ENCODE measurements around the gene ITGA11. TPM values are rescaled to one million over a fixed set of nuclear protein-coding genes. Genes with fewer than 3 reads are reported as not detected.

The ITGA11 gene
- total RNA-seq, 1 donor from 2014 or later: 0.28 TPM

DNA sequence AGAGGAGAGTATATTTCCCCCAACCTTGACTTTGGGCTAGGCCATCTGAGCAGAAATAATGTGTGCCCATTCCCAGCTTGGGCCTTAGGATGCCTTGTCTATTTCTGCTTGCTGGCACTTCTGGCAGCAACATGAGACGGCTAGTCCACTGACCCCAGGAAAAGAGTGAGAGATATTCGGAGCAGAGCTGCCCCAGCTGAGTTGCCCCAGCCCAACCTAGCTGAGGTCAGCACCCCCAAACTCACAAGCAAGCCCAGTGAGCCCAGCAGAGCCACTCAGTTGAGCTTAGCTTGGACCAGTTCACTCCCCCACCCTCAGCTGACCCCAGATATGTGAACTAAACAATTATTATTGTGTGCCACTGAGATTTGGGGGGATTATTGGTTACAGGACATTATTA, 20.2 kb downstream of the ITGA11 start:
- TF ChIP-seq CTCF (IDR thresholded peaks at IDR 0.05; ENCODE audit: unreplicated experiment): no peak
- H3K27me3 Mint-ChIP-seq (ENCODE audit: unreplicated experiment): peaks cover 2% of the 10 kb centered on the region
- no peak overlapping the region for H3K27ac Mint-ChIP-seq (ENCODE audit: unreplicated experiment)
- H3K9me3 Mint-ChIP-seq (ENCODE audit: unreplicated experiment): peaks cover 4% of the 10 kb centered on the region
- H3K4me1 Mint-ChIP-seq (ENCODE audit: unreplicated experiment): peaks cover 4% of the 10 kb centered on the region
- peaks cover 4% of the 10 kb centered on the region for H3K36me3 Mint-ChIP-seq (ENCODE audit: low read depth, unreplicated experiment)
- H3K4me3 Mint-ChIP-seq (ENCODE audit: unreplicated experiment): no peak overlapping the region
- no peak for DNase-seq (ENCODE audit: low spot score)

GRCh38 chr15:68411343-68411675, 20.7 kb downstream of the ITGA11 start:
- no peak for TF ChIP-seq CTCF (IDR thresholded peaks at IDR 0.05; ENCODE audit: unreplicated experiment)
- Mint-ChIP-seq H3K36me3 (ENCODE audit: low read depth, unreplicated experiment) (peaks cover 4% of the 10 kb centered on the region), H3K4me3 (ENCODE audit: unreplicated experiment) (no peak overlapping the region), H3K27ac (ENCODE audit: unreplicated experiment) (no peak overlapping the region), H3K4me1 (ENCODE audit: unreplicated experiment) (peaks cover 4% of the 10 kb centered on the region), H3K9me3 (ENCODE audit: unreplicated experiment) (peaks cover 4% of the 10 kb centered on the region), H3K27me3 (ENCODE audit: unreplicated experiment) (peaks cover 2% of the 10 kb centered on the region)
- DNase-seq (ENCODE audit: low spot score): no peak

DNA sequence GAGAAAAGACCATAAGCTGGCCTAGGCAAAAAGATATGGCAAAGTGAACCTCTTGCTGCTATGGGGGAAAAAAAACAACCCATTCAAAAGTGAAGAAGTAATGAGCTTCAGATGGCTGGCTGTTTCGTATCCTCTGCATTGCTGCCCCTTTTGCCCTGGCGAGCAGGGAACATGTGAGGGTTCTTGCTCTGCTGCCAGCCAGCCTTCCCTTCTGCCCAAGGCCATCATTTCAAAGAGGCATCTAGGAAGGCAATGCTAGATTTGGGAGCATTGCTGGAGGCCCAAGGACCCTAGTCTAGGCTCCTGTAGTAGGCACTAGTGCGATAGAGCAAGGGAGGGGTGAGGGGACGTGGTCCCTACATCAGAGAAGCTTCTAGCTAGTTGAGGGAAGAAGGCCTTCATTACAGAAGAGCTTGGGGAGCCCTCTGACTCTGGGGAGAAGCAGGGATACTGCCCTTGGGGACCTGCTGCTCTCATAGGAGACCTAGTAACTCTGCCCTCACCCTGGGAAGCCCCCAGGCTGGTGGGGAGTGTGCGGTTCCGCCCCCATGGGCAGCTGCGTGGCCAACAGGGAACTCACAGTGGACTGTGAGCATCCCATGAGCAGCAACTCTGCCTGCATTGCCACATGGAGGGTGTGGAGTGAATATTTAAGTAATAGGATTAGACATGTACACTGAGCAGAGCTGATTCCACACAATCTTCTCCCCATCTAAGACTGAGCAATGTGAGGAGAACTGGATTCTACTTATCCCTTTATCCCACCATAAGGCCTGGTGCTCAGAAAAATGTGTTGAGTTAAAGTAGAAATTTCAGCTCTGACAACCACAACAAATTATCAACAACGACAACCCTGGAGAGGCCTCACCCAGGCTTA, 21.3 kb downstream of the ITGA11 start:
- Mint-ChIP-seq H3K4me1 (ENCODE audit: unreplicated experiment) (peaks cover 4% of the 10 kb centered on the region), H3K4me3 (ENCODE audit: unreplicated experiment) (no peak overlapping the region), H3K27ac (ENCODE audit: unreplicated experiment) (no peak overlapping the region), H3K36me3 (ENCODE audit: low read depth, unreplicated experiment) (no peaks in the 10 kb centered on the region), H3K27me3 (ENCODE audit: unreplicated experiment) (peaks cover 2% of the 10 kb centered on the region), H3K9me3 (ENCODE audit: unreplicated experiment) (no peaks in the 10 kb centered on the region)
- no peak for DNase-seq (ENCODE audit: low spot score)
- TF ChIP-seq CTCF (IDR thresholded peaks at IDR 0.05; ENCODE audit: unreplicated experiment): no peak

DNA sequence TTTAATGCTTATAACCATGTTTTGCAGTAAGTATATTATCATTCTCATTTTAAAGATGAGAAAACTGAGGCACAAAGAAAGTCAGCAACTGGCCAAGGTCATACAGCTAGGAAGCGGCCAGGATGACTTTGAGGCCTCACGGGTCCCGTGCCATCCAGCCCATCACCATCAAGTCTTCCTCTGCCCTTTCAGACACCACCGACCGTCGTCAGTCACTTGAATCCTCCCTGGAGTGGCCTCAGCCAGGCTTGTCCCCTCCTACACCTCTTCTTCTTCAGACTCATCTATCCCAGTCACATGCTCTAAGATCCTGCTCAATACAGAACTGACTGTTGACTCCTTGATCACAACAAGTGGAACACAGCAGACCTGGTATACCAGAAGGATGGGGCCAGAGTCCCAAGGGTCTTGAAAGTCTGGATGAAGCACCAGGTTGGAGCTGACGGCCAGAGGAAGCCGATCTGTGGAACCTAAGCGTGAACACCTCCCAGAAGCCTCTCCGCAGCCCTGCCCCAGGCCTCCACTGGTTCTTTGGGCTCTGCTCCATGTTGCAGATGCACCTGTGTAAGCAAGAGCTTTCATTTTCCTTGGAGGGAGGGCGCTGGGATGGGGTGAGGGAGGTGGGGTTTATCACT, 22.1 kb downstream of the ITGA11 start:
- DNase-seq (ENCODE audit: low spot score): no peak
- no peaks in the 10 kb centered on the region for H3K36me3 Mint-ChIP-seq (ENCODE audit: low read depth, unreplicated experiment)
- no peak for TF ChIP-seq CTCF (IDR thresholded peaks at IDR 0.05; ENCODE audit: unreplicated experiment)
- no peaks in the 10 kb centered on the region for H3K9me3 Mint-ChIP-seq (ENCODE audit: unreplicated experiment)
- peaks cover 2% of the 10 kb centered on the region for H3K27me3 Mint-ChIP-seq (ENCODE audit: unreplicated experiment)
- H3K4me3 Mint-ChIP-seq (ENCODE audit: unreplicated experiment): no peak overlapping the region
- H3K4me1 Mint-ChIP-seq (ENCODE audit: unreplicated experiment): peaks cover 4% of the 10 kb centered on the region
- no peak overlapping the region for H3K27ac Mint-ChIP-seq (ENCODE audit: unreplicated experiment)

DNA sequence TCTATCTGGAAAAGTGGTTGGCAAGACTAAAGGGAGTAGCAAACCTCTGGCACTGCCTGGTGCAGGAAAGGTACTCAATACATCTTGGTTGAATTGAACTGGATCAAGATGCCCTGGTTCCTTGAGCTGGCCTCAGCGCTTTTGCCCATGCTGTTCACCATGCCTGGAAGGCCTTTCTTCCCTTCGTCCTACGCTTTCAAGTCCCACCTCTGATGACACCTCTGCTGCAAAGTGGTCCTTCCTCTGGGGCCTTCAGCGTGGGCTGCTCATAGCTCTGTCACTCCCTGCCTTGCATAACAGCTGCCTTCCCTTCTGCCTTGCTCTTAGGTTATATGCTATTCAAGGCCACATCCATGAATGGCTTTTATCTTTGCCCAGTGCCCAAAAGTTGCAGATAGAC, 23.0 kb downstream of the ITGA11 start:
- H3K27ac Mint-ChIP-seq (ENCODE audit: unreplicated experiment): no peak overlapping the region
- no peak for TF ChIP-seq CTCF (IDR thresholded peaks at IDR 0.05; ENCODE audit: unreplicated experiment)
- H3K36me3 Mint-ChIP-seq (ENCODE audit: low read depth, unreplicated experiment): no peaks in the 10 kb centered on the region
- no peak for DNase-seq (ENCODE audit: low spot score)
- H3K4me1 Mint-ChIP-seq (ENCODE audit: unreplicated experiment): peaks cover 7% of the 10 kb centered on the region
- no peaks in the 10 kb centered on the region for H3K9me3 Mint-ChIP-seq (ENCODE audit: unreplicated experiment)
- H3K4me3 Mint-ChIP-seq (ENCODE audit: unreplicated experiment): no peak overlapping the region
- peaks cover 2% of the 10 kb centered on the region for H3K27me3 Mint-ChIP-seq (ENCODE audit: unreplicated experiment)

Measured in endothelial cell (in vitro differentiated cells).